Activated naive CD8-positive, alpha-beta T cell treated with anti-CD3 and anti-CD28 coated beads for 36 hours (primary cell): ENCODE data around the gene KMO. TPM values are rescaled to one million over a fixed set of nuclear protein-coding genes. Genes with fewer than 3 reads are reported as not detected.
A peak's percentile ranks its signal among the peaks of the same experiment; 100 is the strongest.

ENCODE experiments used
- DNase-seq: peaks from one replicate; pipeline ENCODE4 v3.0.0; 2021
- H3K27ac Mint-ChIP-seq: one replicate; pipeline ENCODE4 v1.8.0; 2022; ENCODE audit warnings: mild to moderate bottlenecking, moderate library complexity, mixed read lengths
- H3K27me3 Mint-ChIP-seq: one replicate; pipeline ENCODE4 v1.8.0; 2022; ENCODE audit warnings: mild to moderate bottlenecking, mixed read lengths
- H3K36me3 Mint-ChIP-seq: one replicate; pipeline ENCODE4 v1.8.0; 2021; ENCODE audit warnings: mild to moderate bottlenecking, mixed read lengths
- H3K4me1 Mint-ChIP-seq: one replicate; pipeline ENCODE4 v1.8.0; 2021; ENCODE audit warnings: mixed read lengths
- H3K4me3 Mint-ChIP-seq: one replicate; pipeline ENCODE4 v1.8.0; 2022; ENCODE audit warnings: mild to moderate bottlenecking, moderate library complexity, mixed read lengths
- H3K9me3 Mint-ChIP-seq: one replicate; pipeline ENCODE4 v1.8.0; 2022; ENCODE audit warnings: mixed read lengths
- total RNA-seq, 2 experiments: library from RNA; stranded (reverse); gene quantifications; one replicate each; pipeline ENCODE4 v1.2.3, GENCODE V29; 2021

KMO gene
- total RNA-seq: under 1 TPM; 0.34 to 0.37 TPM

DNA sequence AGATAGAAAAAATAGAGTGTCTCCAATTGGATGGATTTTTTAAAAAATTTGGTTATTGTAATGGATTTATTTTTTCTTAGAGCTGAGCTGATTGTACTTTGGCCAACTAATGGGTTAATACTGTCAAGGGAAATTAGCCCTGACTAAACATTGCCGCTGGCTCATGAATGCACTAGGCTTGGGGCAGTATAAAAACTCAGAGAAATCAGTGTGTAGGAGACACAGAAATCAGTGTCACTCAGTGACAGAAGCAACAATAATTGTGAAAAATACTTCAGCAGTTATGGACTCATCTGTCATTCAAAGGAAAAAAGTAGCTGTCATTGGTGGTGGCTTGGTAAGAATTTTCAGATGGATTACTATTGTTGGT is at the start of gene KMO:
Gene KMO (plus strand): TSS at position 217 of the 370 bp plus-strand sequence. CDS start 67 bp downstream, at position 284.
- no peaks in the 10 kb centered on the region for H3K27me3 Mint-ChIP-seq
- peaks cover 24% of the 10 kb centered on the region for H3K4me1 Mint-ChIP-seq
- DNase-seq: no peak
- peak within 1 kb of the TSS; percentile 92 for H3K27ac Mint-ChIP-seq
- H3K36me3 Mint-ChIP-seq: no peaks in the 10 kb centered on the region
- peak within 1 kb of the TSS; percentile 91 for H3K4me3 Mint-ChIP-seq
- no peaks in the 10 kb centered on the region for H3K9me3 Mint-ChIP-seq

DNA sequence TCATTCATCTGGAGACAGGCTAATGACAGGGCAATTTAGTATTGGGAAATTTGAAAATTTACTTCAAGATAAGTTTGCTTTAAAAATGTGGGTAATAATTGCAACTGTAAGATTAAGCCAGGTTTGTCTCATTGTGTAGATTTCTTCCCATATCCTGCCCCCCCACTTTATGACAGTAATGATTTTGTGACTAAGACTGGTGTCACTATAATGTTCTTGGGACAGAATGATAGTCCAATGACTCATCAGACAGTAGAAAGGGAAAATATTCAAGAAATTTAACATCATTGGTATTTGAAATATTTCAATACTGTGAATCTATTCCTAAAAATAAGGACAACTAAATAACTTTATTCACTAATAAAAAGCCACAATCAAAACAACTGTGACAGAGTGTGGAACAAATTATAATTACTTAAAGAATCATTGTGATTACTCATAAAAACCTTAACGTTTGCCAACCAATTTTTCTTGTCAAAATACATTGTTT is 49.4 kb upstream of the KMO start:
- no peak overlapping the region for H3K27ac Mint-ChIP-seq
- peaks cover 3% of the 10 kb centered on the region for H3K27me3 Mint-ChIP-seq
- no peaks in the 10 kb centered on the region for H3K9me3 Mint-ChIP-seq
- H3K4me3 Mint-ChIP-seq: no peak overlapping the region
- H3K36me3 Mint-ChIP-seq: no peaks in the 10 kb centered on the region
- H3K4me1 Mint-ChIP-seq: no peaks in the 10 kb centered on the region
- no peak for DNase-seq

DNA sequence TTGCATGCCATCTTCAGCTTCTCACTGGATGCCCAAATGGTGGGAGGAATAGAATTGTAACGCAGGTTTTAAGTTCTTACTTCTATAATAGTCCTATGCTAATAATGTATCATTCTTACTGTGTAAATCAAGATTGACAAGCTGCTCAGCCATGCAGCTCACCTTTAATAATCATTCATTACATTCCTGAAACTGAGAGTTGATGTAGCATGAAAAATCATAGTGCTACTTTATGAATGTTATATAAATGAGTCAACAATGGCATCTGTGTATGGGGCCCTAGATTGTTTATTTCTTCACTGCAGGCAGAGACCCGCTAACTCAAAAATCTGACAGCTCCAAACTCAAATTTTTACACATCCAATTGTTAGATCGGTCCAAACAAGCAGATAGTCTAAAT is 47.0 kb upstream of the KMO start:
- no peaks in the 10 kb centered on the region for H3K9me3 Mint-ChIP-seq
- no peak overlapping the region for H3K4me3 Mint-ChIP-seq
- no peaks in the 10 kb centered on the region for H3K36me3 Mint-ChIP-seq
- H3K27me3 Mint-ChIP-seq: no peaks in the 10 kb centered on the region
- H3K27ac Mint-ChIP-seq: no peak overlapping the region
- no peaks in the 10 kb centered on the region for H3K4me1 Mint-ChIP-seq
- DNase-seq: no peak

DNA sequence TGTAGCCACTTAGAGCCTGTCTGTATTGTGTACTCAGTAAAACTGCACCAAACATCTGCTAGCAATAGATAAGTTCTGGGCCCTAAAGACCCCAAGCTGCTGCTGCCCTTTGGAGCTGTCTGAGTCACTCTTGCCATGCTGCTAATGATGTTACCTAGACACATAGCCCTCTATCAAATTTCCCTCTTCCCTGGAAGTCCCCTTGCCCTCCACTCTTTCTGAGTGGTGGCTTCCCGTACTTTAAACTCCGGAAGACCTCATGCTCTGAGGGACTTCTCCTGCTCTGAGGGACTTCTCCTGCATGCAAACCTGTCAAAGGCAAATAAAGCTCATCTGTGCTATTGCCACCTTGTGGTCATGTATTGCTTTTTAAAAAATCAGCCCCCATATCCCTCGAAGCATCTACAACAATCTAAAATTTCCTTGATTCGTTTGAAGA is 46.6 kb upstream of the KMO start:
- Mint-ChIP-seq H3K36me3 (no peaks in the 10 kb centered on the region), H3K4me3 (no peak overlapping the region), H3K4me1 (no peaks in the 10 kb centered on the region), H3K27me3 (no peaks in the 10 kb centered on the region), H3K27ac (no peak overlapping the region), H3K9me3 (no peaks in the 10 kb centered on the region)
- DNase-seq: no peak

DNA sequence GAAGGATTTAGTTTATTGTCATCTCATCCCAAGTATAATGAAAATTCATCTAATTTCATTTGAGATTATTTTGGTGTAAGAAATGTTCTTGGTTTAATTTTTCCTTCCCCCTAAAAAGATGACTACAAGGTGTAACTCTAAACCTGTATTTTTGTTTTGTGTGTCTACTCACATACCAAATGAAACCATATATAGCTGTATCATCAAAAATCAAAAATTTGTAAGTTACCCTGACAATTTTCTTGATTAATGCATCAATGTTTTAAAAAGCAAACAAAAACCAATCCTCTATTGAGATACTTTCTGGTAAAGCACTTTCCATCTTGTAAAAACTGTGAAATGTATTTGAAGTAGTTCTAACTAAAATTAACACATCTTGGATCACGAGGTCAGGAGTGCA is 43.4 kb upstream of the KMO start:
- Mint-ChIP-seq H3K27me3 (no peaks in the 10 kb centered on the region), H3K4me3 (no peak overlapping the region), H3K4me1 (no peaks in the 10 kb centered on the region), H3K27ac (no peak overlapping the region), H3K9me3 (no peaks in the 10 kb centered on the region), H3K36me3 (peaks cover 6% of the 10 kb centered on the region)
- DNase-seq: no peak

DNA sequence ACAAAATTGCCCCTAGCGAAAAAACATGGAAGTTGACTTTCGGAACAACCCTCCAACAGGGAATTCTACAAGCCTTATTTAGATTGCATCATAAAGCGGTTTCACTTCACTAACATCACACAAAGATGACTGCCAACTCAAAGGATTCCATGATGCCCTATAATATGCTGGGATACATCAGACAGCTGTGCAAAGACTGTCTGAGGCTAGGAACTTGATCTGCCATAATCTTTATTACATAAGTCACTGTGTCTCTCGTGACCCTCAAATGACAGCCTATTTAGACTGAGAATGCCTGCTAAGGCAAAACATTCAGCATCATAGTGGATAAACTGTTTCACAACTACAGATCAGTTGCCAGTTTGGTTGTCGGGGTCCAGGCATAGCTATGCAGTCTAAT is 36.4 kb upstream of the KMO start:
- DNase-seq: no peak
- Mint-ChIP-seq H3K27me3 (no peaks in the 10 kb centered on the region), H3K9me3 (no peaks in the 10 kb centered on the region), H3K27ac (no peak overlapping the region), H3K4me3 (no peak overlapping the region), H3K36me3 (peaks cover 34% of the 10 kb centered on the region), H3K4me1 (no peaks in the 10 kb centered on the region)

DNA sequence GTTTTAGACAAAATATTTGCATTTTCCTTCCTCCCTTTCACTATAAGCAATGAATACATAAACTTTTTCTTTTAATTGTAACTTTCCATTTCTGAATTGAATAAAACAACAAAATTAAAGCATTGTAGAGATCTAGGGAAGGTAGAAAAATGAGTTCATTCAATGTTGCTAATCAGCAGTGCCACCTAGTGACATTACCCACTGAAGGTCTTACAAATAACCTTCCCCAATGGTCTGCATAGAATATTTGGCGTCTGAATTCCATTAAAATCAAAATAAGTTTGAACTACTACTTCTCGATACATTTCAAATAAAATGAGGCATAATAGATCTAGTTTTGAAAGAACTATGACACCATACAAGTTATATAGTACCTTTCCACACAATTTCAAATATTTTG is 32.3 kb upstream of the KMO start:
- DNase-seq: no peak
- Mint-ChIP-seq H3K27ac (no peak overlapping the region), H3K4me1 (peaks cover 1% of the 10 kb centered on the region), H3K36me3 (peaks cover 35% of the 10 kb centered on the region), H3K27me3 (no peaks in the 10 kb centered on the region), H3K9me3 (no peaks in the 10 kb centered on the region), H3K4me3 (no peak overlapping the region)

DNA sequence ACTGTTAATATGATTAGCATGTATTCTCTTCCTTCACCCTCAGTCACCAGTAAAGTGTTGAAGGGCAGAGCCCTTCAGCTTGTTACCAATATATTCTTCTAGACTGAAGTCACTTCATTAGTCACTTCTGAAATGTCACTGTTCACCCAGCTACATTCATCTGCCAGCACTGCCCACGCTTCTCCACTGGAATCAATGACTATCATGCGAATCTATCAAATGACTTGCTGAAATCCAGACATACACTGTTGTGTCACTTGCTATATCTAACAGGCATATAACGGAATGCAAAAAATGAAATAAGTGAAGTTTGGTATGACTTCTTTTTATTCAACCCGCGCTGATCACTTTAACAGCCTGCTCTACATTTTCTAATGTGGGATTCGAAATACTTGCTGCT is 28.7 kb upstream of the KMO start:
- Mint-ChIP-seq H3K36me3 (peaks cover 25% of the 10 kb centered on the region), H3K4me3 (no peak overlapping the region), H3K9me3 (no peaks in the 10 kb centered on the region), H3K27me3 (no peaks in the 10 kb centered on the region), H3K27ac (no peak overlapping the region), H3K4me1 (peaks cover 1% of the 10 kb centered on the region)
- no peak for DNase-seq

DNA sequence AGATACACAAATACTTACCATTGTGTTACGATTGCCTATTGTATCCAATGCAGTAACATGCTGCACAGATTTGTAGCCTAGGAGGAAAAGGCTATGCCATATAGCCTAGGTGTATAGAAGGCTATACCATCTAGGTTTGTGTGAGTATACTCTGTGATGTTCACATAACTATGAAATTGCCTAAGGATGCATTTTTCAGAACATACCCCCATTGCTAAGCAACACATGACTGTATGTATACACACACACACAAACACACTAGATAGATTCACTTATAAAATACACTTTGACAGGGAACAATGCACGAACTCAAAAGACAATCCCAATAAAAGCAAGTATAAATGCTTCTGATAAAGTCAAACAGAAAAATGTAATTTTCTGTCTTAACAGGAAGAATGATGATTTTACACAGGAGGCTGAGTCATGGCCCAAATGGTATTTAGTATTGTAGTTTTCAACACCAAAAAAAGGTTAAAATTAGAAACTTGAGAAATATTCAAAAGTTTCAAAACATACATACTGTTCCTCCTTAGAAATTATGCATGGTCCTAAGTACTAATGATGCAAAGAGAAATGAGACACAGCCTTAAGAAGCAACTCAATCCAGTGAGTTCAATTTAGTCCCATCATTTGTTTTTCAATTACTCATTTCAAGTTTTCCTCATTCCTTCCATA is 24.9 kb upstream of the KMO start:
- Mint-ChIP-seq H3K4me3 (no peak overlapping the region), H3K9me3 (no peaks in the 10 kb centered on the region), H3K4me1 (peaks cover 1% of the 10 kb centered on the region), H3K36me3 (peaks cover 25% of the 10 kb centered on the region), H3K27me3 (no peaks in the 10 kb centered on the region), H3K27ac (no peak overlapping the region)
- DNase-seq: no peak

DNA sequence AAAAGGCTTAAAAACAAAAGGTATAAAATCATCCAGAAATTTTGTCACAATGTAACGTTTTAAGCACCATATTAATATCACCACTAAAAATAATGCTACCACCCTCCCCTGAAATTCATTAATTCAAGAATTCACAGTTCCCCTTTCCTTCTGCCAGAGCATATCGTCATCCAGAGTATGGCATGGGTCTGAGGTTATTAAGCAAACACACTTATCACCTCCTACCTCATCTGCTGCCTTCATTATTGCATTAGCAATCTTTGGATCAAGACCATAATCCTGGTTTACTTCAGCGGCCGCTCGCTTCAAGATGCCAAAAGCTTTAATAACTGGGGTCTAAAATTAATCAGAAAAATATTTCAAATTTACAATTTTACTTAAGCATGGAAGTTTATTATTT is 18.8 kb upstream of the KMO start:
- no peak overlapping the region for H3K4me3 Mint-ChIP-seq
- no peaks in the 10 kb centered on the region for H3K27me3 Mint-ChIP-seq
- DNase-seq: no peak
- H3K27ac Mint-ChIP-seq: no peak overlapping the region
- H3K4me1 Mint-ChIP-seq: peaks cover 21% of the 10 kb centered on the region
- peaks cover 24% of the 10 kb centered on the region for H3K36me3 Mint-ChIP-seq
- H3K9me3 Mint-ChIP-seq: no peaks in the 10 kb centered on the region

DNA sequence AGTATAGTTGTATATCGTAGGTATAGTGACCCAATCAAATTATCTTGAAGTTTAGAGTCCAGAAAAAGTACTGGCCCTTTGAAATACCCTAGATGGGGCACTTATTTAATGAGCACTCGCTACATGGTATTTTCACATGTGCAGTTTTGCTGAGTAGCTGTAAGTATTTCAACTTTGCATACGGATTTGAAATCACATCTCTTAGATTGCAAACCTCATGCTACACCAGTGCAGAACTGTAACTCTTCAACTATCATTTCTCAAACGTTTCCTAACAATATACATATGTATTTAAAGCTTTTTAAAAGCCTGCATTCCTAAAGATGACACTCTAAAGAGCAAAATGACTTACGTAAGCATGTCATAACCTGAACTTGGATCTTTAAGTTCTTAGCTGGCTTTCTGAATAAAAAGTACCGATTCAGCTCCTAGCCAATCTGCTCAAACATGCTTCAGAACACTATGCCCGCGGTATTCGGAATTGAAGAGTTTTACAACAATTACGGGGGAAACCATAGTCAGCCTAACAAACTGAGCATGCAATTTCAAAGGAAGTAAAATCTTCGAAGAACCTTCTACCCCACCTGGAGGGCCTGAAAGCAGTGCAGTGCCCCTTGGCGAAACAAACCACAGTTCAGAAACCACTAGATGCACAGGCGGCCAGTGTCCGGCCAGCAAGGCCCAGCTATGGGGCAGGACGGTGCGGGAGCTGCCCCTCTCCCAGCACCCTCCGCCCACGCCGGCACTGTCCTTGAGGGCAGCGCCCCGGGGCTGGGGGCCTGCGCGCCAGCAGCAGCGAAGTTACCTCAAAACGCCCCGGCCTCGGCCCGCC is 13.5 kb upstream of the KMO start:
- peak overlapping the region; percentile 66 for H3K27ac Mint-ChIP-seq
- no peak for DNase-seq
- peaks cover 17% of the 10 kb centered on the region for H3K36me3 Mint-ChIP-seq
- H3K4me3 Mint-ChIP-seq: peak overlapping the region; percentile 84
- H3K9me3 Mint-ChIP-seq: no peaks in the 10 kb centered on the region
- peaks cover 20% of the 10 kb centered on the region for H3K27me3 Mint-ChIP-seq
- peaks cover 21% of the 10 kb centered on the region for H3K4me1 Mint-ChIP-seq

DNA sequence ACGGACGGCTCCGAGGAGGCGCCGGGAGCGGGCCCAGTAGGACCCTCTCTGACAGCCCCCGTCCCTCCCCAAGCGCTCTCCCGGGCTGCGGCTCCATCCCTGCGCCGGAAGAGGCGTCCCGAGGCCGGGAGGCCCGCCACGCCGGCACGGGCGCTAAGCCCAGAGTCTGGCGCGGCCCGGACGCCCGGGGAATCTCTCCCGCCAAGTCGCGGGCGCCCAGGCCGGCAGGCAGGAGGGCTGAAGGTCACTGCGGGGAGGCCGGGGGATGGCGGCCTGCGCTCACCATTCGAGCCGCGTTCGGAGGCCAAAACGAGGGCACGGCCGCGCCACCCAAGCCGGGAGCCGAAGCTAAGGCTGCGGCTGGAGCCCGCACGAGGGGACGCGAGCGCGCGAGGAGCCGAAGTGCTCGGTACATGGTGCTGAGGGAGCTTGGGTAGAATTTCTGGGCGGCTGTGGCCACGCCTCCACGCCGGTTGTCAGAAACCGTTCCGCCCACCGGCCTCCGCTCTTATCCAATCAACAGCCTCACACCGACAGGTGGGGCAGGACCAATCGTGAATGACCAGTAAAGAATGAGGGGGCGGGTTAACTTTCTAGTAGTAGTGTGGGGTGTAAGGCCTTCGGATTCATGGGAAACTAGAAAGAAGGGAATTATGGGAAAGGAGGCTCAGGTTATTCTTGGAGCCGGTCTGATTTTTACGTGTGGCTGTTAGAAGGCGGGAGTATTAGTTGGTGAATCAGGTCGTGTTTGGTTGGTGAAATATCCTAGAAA is 12.7 kb upstream of the KMO start, which contains the start of gene FH:
Gene FH (minus strand): TSS at position 448 of the 772 bp plus-strand sequence. CDS start 33 bp downstream, at position 415.
- DNase-seq: peak; percentile 92
- H3K4me3 Mint-ChIP-seq: peak within 1 kb of the TSS; percentile 84
- peak within 1 kb of the TSS; percentile 66 for H3K27ac Mint-ChIP-seq
- H3K4me1 Mint-ChIP-seq: peaks cover 21% of the 10 kb centered on the region
- peaks cover 13% of the 10 kb centered on the region for H3K36me3 Mint-ChIP-seq
- peaks cover 20% of the 10 kb centered on the region for H3K27me3 Mint-ChIP-seq
- no peaks in the 10 kb centered on the region for H3K9me3 Mint-ChIP-seq

DNA sequence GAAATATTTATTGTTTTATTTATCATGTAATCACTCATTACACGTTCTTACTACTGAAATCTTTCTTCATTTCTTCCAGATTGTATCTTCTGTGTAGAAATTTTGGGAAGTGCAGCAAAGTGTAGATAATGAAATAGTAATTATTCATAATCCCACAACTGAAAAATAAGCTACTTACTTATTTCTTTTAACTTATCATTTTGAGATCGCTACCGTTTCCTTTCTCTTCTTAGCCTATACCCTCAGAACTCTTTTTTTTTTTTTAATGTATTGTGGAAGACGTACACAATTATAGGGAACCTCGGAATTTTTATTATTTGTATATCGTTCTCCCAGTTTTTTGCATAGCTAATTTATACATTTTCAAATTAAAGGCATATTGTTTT is 12.1 kb upstream of the KMO start:
- peaks cover 24% of the 10 kb centered on the region for H3K27me3 Mint-ChIP-seq
- no peak overlapping the region for H3K27ac Mint-ChIP-seq
- peaks cover 18% of the 10 kb centered on the region for H3K4me1 Mint-ChIP-seq
- H3K9me3 Mint-ChIP-seq: no peaks in the 10 kb centered on the region
- no peak for DNase-seq
- H3K4me3 Mint-ChIP-seq: no peak overlapping the region
- peaks cover 13% of the 10 kb centered on the region for H3K36me3 Mint-ChIP-seq

DNA sequence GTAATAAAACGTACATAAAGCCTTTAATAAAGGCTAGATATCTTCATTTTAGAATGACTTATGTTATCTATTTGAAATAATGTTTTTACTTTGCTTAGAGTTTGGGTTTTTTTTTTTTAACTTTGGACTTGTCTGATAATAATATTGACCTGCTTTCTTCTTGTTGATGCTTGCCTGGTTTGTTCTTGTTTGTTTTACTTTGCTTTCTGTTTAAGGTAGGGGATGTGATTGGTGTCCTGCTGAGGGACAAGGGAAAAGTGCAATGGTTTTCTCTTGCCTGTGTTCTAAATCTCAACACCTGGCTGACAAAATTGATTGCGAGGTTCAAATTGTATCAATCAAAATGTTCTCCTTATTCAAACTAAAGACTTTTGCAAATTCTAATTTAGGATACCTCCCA is 10.5 kb upstream of the KMO start:
- Mint-ChIP-seq H3K4me1 (peaks cover 9% of the 10 kb centered on the region), H3K36me3 (peaks cover 8% of the 10 kb centered on the region), H3K9me3 (no peaks in the 10 kb centered on the region), H3K4me3 (no peak overlapping the region), H3K27me3 (peaks cover 24% of the 10 kb centered on the region), H3K27ac (no peak overlapping the region)
- no peak for DNase-seq

DNA sequence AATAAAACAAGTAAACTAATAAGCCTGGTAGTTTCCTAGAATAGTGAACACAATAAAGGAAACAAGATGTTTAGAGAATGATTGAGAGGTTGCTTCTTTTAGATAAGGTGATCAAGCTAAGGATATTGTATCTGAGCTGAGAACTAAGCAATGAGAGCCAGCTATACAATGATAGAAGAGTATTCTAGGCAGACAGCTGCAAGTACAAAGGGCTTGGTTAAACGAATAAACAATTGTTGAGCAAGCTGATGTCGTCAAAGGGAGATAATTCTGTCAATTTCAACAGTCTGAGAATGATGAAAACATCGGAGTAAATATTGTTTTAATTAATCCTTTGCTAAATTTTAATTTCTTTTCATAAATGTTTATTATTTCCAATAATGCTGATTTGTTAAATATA is 7.2 kb upstream of the KMO start:
- DNase-seq: no peak
- peaks cover 24% of the 10 kb centered on the region for H3K27me3 Mint-ChIP-seq
- H3K4me1 Mint-ChIP-seq: no peaks in the 10 kb centered on the region
- H3K4me3 Mint-ChIP-seq: no peak overlapping the region
- no peak overlapping the region for H3K27ac Mint-ChIP-seq
- H3K9me3 Mint-ChIP-seq: no peaks in the 10 kb centered on the region
- H3K36me3 Mint-ChIP-seq: no peaks in the 10 kb centered on the region
